ENCODE data around the gene FRK.

FRK gene

GRCh38 chr6:116104636-116105035 is 43.9 kb upstream of the FRK start:
- no peak overlapping the region for H2AK5ac ChIP-seq (ENCODE audit: low read depth, low read length)
- H3K23ac ChIP-seq (ENCODE audit: low read depth, low read length, poor library complexity): no peak overlapping the region
- DNase-seq (ENCODE audit: low spot score): no peak
- H3K79me1 ChIP-seq (ENCODE audit: low read depth, low read length): no peaks in the 10 kb centered on the region
- no peak overlapping the region for H3K4me2 ChIP-seq (ENCODE audit: insufficient read depth, low read length, poor library complexity, severe bottlenecking)
- H3K4me1 ChIP-seq (ENCODE audit: control insufficient read depth in 2 of 2, insufficient read depth in 1 of 2, low read depth in 1 of 2, low read length in 2 of 2): peaks cover 6 to 9% of the 10 kb centered on the region in 2 donors
- no peak overlapping the region for H3K18ac ChIP-seq (ENCODE audit: low read length)
- H2BK5ac ChIP-seq (ENCODE audit: low read length): no peak overlapping the region
- H3K4me3 ChIP-seq (ENCODE audit: low read length in 2 of 2): no peak overlapping the region
- WGBS, 2 donors (ENCODE audit: extremely low coverage in 2 of 2, insufficient read length in 2 of 2, insufficient replicate concordance in 1 of 2): no CpG with 5 or more reads among the region's 1 CpG
- no peak overlapping the region for H4K91ac ChIP-seq (ENCODE audit: low read depth, low read length, poor library complexity)
- H3K14ac ChIP-seq (ENCODE audit: low read length): no peak overlapping the region
- H3K4ac ChIP-seq (ENCODE audit: low read length): no peak overlapping the region
- no peak overlapping the region for H2BK12ac ChIP-seq (ENCODE audit: low read length)
- no peak overlapping the region for H3K27ac ChIP-seq (replicated peaks; ENCODE audit: low read length)
- no peak overlapping the region for H2BK120ac ChIP-seq (ENCODE audit: low read depth, low read length)
- peaks cover 0 to 5% of the 10 kb centered on the region in 2 donors for H3K36me3 ChIP-seq (replicated peaks in 1 of 2; ENCODE audit: control insufficient read depth in 2 of 2, insufficient read depth in 2 of 2, low read length in 2 of 2)
- no peak overlapping the region for H2BK15ac ChIP-seq (ENCODE audit: low read length)
- H3K27me3 ChIP-seq (ENCODE audit: control insufficient read depth in 3 of 3, insufficient read depth in 3 of 3, low read depth in 1 of 3, low read length in 3 of 3): peaks cover 0 to 8% (median 0%) of the 10 kb centered on the region in 3 experiments
- H4K8ac ChIP-seq (ENCODE audit: low read depth, low read length): no peak overlapping the region
- no peaks in the 10 kb centered on the region for H3K9me3 ChIP-seq (replicated peaks in 1 of 2; ENCODE audit: control insufficient read depth in 2 of 2, insufficient read depth in 1 of 2, low read depth in 1 of 2, low read length in 2 of 2)
- no peak overlapping the region for H3K9ac ChIP-seq (ENCODE audit: low read depth, low read length, poor library complexity)
- H2AFZ ChIP-seq (ENCODE audit: low read length): no peak overlapping the region

GRCh38 chr6:116102873-116103272 is 42.2 kb upstream of the FRK start:
- H2BK15ac ChIP-seq (ENCODE audit: low read length): no peak overlapping the region
- peaks cover 5 to 9% of the 10 kb centered on the region in 2 donors for H3K4me1 ChIP-seq (ENCODE audit: control insufficient read depth in 2 of 2, insufficient read depth in 1 of 2, low read depth in 1 of 2, low read length in 2 of 2)
- no CpG with 5 or more reads among the region's 4 CpGs for WGBS, 2 donors (ENCODE audit: extremely low coverage in 2 of 2, insufficient read length in 2 of 2, insufficient replicate concordance in 1 of 2)

GRCh38 chr6:116101790-116102189 is 41.1 kb upstream of the FRK start:
- Histone ChIP-seq H4K8ac (ENCODE audit: low read depth, low read length) (no peak overlapping the region), H2BK120ac (ENCODE audit: low read depth, low read length) (no peak overlapping the region), H2BK12ac (ENCODE audit: low read length) (no peak overlapping the region), H3K4me3 (ENCODE audit: low read length in 2 of 2) (peak overlapping the region in 1 of 2 donors; percentile 90), H3K4me2 (ENCODE audit: insufficient read depth, low read length, poor library complexity, severe bottlenecking) (no peak overlapping the region), H2BK15ac (ENCODE audit: low read length) (no peak overlapping the region), H3K79me1 (ENCODE audit: low read depth, low read length) (no peaks in the 10 kb centered on the region), H3K4ac (ENCODE audit: low read length) (no peak overlapping the region), H3K9me3 (replicated peaks in 1 of 2; ENCODE audit: control insufficient read depth in 2 of 2, insufficient read depth in 1 of 2, low read depth in 1 of 2, low read length in 2 of 2) (no peaks in the 10 kb centered on the region), H2AFZ (ENCODE audit: low read length) (peak overlapping the region; percentile 100), H3K27me3 (ENCODE audit: control insufficient read depth in 3 of 3, insufficient read depth in 3 of 3, low read depth in 1 of 3, low read length in 3 of 3) (peaks cover 0 to 21% (median 0%) of the 10 kb centered on the region in 3 experiments), H3K9ac (ENCODE audit: low read depth, low read length, poor library complexity) (no peak overlapping the region), H3K27ac (replicated peaks; ENCODE audit: low read length) (no peak overlapping the region), H3K4me1 (ENCODE audit: control insufficient read depth in 2 of 2, insufficient read depth in 1 of 2, low read depth in 1 of 2, low read length in 2 of 2) (peaks cover 5 to 8% of the 10 kb centered on the region in 2 donors), H4K91ac (ENCODE audit: low read depth, low read length, poor library complexity) (no peak overlapping the region), H3K18ac (ENCODE audit: low read length) (no peak overlapping the region), H2AK5ac (ENCODE audit: low read depth, low read length) (no peak overlapping the region), H3K14ac (ENCODE audit: low read length) (no peak overlapping the region), H3K23ac (ENCODE audit: low read depth, low read length, poor library complexity) (no peak overlapping the region), H3K36me3 (replicated peaks in 1 of 2; ENCODE audit: control insufficient read depth in 2 of 2, insufficient read depth in 2 of 2, low read length in 2 of 2) (no peaks in the 10 kb centered on the region), H2BK5ac (ENCODE audit: low read length) (no peak overlapping the region)
- no peak for DNase-seq (ENCODE audit: low spot score)
- WGBS, 2 donors (ENCODE audit: extremely low coverage in 2 of 2, insufficient read length in 2 of 2, insufficient replicate concordance in 1 of 2): no CpG with 5 or more reads among the region's 2 CpGs

More at GRCh38 chr6:116102873-116103272, 42.2 kb upstream of the FRK start:
- H3K36me3 ChIP-seq (replicated peaks in 1 of 2; ENCODE audit: control insufficient read depth in 2 of 2, insufficient read depth in 2 of 2, low read length in 2 of 2): no peaks in the 10 kb centered on the region
- no peak overlapping the region for H3K4me3 ChIP-seq (ENCODE audit: low read length in 2 of 2)
- H3K9me3 ChIP-seq (replicated peaks in 1 of 2; ENCODE audit: control insufficient read depth in 2 of 2, insufficient read depth in 1 of 2, low read depth in 1 of 2, low read length in 2 of 2): no peaks in the 10 kb centered on the region
- DNase-seq (ENCODE audit: low spot score): no peak
- H2AK5ac ChIP-seq (ENCODE audit: low read depth, low read length): no peak overlapping the region
- peaks cover 0 to 21% (median 0%) of the 10 kb centered on the region in 3 experiments for H3K27me3 ChIP-seq (ENCODE audit: control insufficient read depth in 3 of 3, insufficient read depth in 3 of 3, low read depth in 1 of 3, low read length in 3 of 3)
- no peak overlapping the region for H2AFZ ChIP-seq (ENCODE audit: low read length)
- no peak overlapping the region for H3K14ac ChIP-seq (ENCODE audit: low read length)
- no peak overlapping the region for H2BK120ac ChIP-seq (ENCODE audit: low read depth, low read length)
- no peak overlapping the region for H4K91ac ChIP-seq (ENCODE audit: low read depth, low read length, poor library complexity)
- H3K4me2 ChIP-seq (ENCODE audit: insufficient read depth, low read length, poor library complexity, severe bottlenecking): no peak overlapping the region
- no peak overlapping the region for H3K18ac ChIP-seq (ENCODE audit: low read length)
- H3K27ac ChIP-seq (replicated peaks; ENCODE audit: low read length): no peak overlapping the region
- no peak overlapping the region for H4K8ac ChIP-seq (ENCODE audit: low read depth, low read length)
- no peak overlapping the region for H3K4ac ChIP-seq (ENCODE audit: low read length)
- H2BK12ac ChIP-seq (ENCODE audit: low read length): no peak overlapping the region
- no peak overlapping the region for H3K23ac ChIP-seq (ENCODE audit: low read depth, low read length, poor library complexity)
- H3K9ac ChIP-seq (ENCODE audit: low read depth, low read length, poor library complexity): no peak overlapping the region
- no peaks in the 10 kb centered on the region for H3K79me1 ChIP-seq (ENCODE audit: low read depth, low read length)
- no peak overlapping the region for H2BK5ac ChIP-seq (ENCODE audit: low read length)

- Histone ChIP-seq H2BK120ac (ENCODE audit: low read depth, low read length) (no peak overlapping the region), H3K9ac (ENCODE audit: low read depth, low read length, poor library complexity) (peak overlapping the region; percentile 95), H3K9me3 (replicated peaks in 1 of 2; ENCODE audit: control insufficient read depth in 2 of 2, insufficient read depth in 1 of 2, low read depth in 1 of 2, low read length in 2 of 2) (no peaks in the 10 kb centered on the region), H2AK5ac (ENCODE audit: low read depth, low read length) (no peak overlapping the region), H4K91ac (ENCODE audit: low read depth, low read length, poor library complexity) (no peak overlapping the region), H3K4me1 (ENCODE audit: control insufficient read depth in 2 of 2, insufficient read depth in 1 of 2, low read depth in 1 of 2, low read length in 2 of 2) (peaks cover 5 to 8% of the 10 kb centered on the region in 2 donors), H3K36me3 (replicated peaks in 1 of 2; ENCODE audit: control insufficient read depth in 2 of 2, insufficient read depth in 2 of 2, low read length in 2 of 2) (no peaks in the 10 kb centered on the region), H2BK12ac (ENCODE audit: low read length) (no peak overlapping the region), H3K18ac (ENCODE audit: low read length) (peak overlapping the region; percentile 99), H3K4me3 (ENCODE audit: low read length in 2 of 2) (peak overlapping the region; percentile 90 to 97), H2BK5ac (ENCODE audit: low read length) (peak overlapping the region; percentile 94), H3K27ac (replicated peaks; ENCODE audit: low read length) (peak overlapping the region; percentile 92), H3K23ac (ENCODE audit: low read depth, low read length, poor library complexity) (no peak overlapping the region), H3K14ac (ENCODE audit: low read length) (no peak overlapping the region), H2AFZ (ENCODE audit: low read length) (peak overlapping the region; percentile 100), H3K27me3 (ENCODE audit: control insufficient read depth in 3 of 3, insufficient read depth in 3 of 3, low read depth in 1 of 3, low read length in 3 of 3) (peaks cover 0 to 21% (median 0%) of the 10 kb centered on the region in 3 experiments), H3K4ac (ENCODE audit: low read length) (no peak overlapping the region), H3K4me2 (ENCODE audit: insufficient read depth, low read length, poor library complexity, severe bottlenecking) (peak overlapping the region; percentile 66), H3K79me1 (ENCODE audit: low read depth, low read length) (no peaks in the 10 kb centered on the region), H2BK15ac (ENCODE audit: low read length) (peak overlapping the region; percentile 86), H4K8ac (ENCODE audit: low read depth, low read length) (no peak overlapping the region)
- DNase-seq (ENCODE audit: low spot score): no peak
- WGBS, 2 donors (ENCODE audit: extremely low coverage in 2 of 2, insufficient read length in 2 of 2, insufficient replicate concordance in 1 of 2): no CpG with 5 or more reads among the region's 12 CpGs
These were observed 40.6 kb upstream of the FRK start for GRCh38 chr6:116101302-116101718.
